Activated CD4-positive, alpha-beta T cell treated with anti-CD3 and anti-CD28 coated beads for 1 hour (primary cell): Measurements from ENCODE around the gene CDYL2.
"Not testable (repeated sequence)": the region's sequence is repeated elsewhere in the genome, so short reads cannot be mapped to it uniquely, and the experiment has no call there.

Experiments
- DNase-seq: peaks from one replicate; pipeline ENCODE4 v3.0.0-alpha.2; 2020

Gene CDYL2

GRCh38 chr16:80743273-80743672 is 61.1 kb downstream of the CDYL2 start:
- DNase-seq, result no peak

- no peak for DNase-seq
Observed at GRCh38 chr16:80742331-80742730, 62.1 kb downstream of the CDYL2 start.

- DNase-seq, result no peak
Observed at GRCh38 chr16:80741724-80742123, 62.7 kb downstream of the CDYL2 start.

- DNase-seq, result no peak
Observed at GRCh38 chr16:80739523-80739922, 64.9 kb downstream of the CDYL2 start.

GRCh38 chr16:80738521-80738920 is 65.9 kb downstream of the CDYL2 start:
- DNase-seq, result no peak

- no peak for DNase-seq
Observed at GRCh38 chr16:80735846-80736245, 68.6 kb downstream of the CDYL2 start.

GRCh38 chr16:80733407-80733806 is 71.0 kb downstream of the CDYL2 start:
- no peak for DNase-seq

- DNase-seq, result no peak
Observed at GRCh38 chr16:80731915-80732314, 72.5 kb downstream of the CDYL2 start.

- DNase-seq, result not testable (repeated sequence)
Observed at GRCh38 chr16:80727066-80727763, 77.2 kb downstream of the CDYL2 start.

- DNase-seq, result no peak
Observed at GRCh38 chr16:80725566-80726162, 78.7 kb downstream of the CDYL2 start.

- no peak for DNase-seq
Observed at GRCh38 chr16:80723981-80724380, 80.4 kb downstream of the CDYL2 start.

GRCh38 chr16:80723091-80723490 is 81.3 kb downstream of the CDYL2 start:
- DNase-seq, result no peak

- DNase-seq, result no peak
Observed at GRCh38 chr16:80720804-80721371, 83.5 kb downstream of the CDYL2 start.

- DNase-seq, result no peak
Observed at GRCh38 chr16:80719573-80719972, 84.8 kb downstream of the CDYL2 start.

GRCh38 chr16:80718480-80719220 is 85.7 kb downstream of the CDYL2 start:
- DNase-seq, result no peak

- no peak for DNase-seq
Observed at GRCh38 chr16:80717611-80718010, 86.8 kb downstream of the CDYL2 start.

- no peak for DNase-seq
Observed at GRCh38 chr16:80716564-80717139, 87.7 kb downstream of the CDYL2 start.

GRCh38 chr16:80711406-80711805 is 93.0 kb downstream of the CDYL2 start:
- no peak for DNase-seq

GRCh38 chr16:80710918-80711317 is 93.5 kb downstream of the CDYL2 start:
- DNase-seq, result no peak

- DNase-seq, result no peak
Observed at GRCh38 chr16:80708823-80709222, 95.6 kb downstream of the CDYL2 start.

GRCh38 chr16:80707686-80708085 is 96.7 kb downstream of the CDYL2 start:
- DNase-seq, result no peak

GRCh38 chr16:80705596-80705995 is 98.8 kb downstream of the CDYL2 start:
- DNase-seq, result no peak

- no peak for DNase-seq
Observed at GRCh38 chr16:80704751-80705505, 99.5 kb downstream of the CDYL2 start.
